ENCODE data around the gene RAD51AP2.
A peak's percentile ranks its signal among the peaks of the same experiment; 100 is the strongest.
"Not testable (repeated sequence)": the region's sequence is repeated elsewhere in the genome, so short reads cannot be mapped to it uniquely, and the experiment has no call there.

The RAD51AP2 gene

DNA sequence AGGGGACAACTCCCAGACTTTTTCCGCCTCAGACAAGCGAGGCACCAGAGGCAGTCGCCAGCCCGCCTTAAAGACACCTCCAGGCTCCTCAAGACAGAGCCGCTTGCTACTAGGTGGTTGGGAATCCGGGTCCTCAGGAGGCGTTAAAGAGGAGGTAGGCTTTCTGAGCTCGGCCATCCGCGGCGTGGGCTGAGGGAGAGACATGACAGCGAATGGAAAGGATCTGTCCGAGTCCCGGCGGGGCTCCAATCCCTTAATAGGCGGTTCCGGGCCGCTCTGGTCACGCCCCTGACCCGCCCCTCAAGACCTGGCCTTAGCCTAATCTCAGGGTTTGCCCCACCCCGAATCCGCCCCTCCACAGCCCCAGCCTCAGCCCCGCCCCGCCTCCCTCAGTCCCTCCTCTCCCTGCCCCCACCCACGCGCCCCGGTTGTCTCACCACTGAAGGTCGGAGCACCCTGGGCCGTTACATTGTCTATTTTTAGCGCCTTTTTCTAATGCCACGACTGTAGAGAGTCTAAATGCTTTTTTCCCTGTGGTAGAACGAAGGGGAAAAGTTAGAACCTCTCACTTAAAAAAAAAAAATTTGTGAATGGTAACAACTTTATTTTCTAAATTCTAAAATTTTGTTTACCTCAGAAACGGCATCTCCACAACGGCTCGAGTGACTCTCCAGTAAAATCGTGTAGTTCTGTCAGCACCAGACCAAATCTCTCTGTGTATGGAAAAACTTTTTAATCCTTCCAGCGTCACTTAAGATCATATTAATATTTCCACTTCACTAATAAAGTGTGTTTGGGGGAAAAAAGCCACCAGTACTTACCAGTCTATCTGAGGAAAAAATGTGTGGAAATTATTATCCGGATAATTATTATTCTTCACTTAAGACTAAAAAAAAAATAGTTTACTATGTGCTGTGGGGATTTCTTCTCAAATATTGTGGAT is at the start of gene RAD51AP2:
TSS of gene RAD51AP2 (minus strand) at position 229 of the 943 bp plus-strand sequence. CDS start at position 204, 25 bp downstream.
- peak; percentile 69 for DNase-seq (ENCODE audit: low spot score)

GRCh38 chr2:17565726-17566125 is 47.5 kb upstream of the RAD51AP2 start:
- not testable (repeated sequence) for DNase-seq (ENCODE audit: low spot score)

DNA sequence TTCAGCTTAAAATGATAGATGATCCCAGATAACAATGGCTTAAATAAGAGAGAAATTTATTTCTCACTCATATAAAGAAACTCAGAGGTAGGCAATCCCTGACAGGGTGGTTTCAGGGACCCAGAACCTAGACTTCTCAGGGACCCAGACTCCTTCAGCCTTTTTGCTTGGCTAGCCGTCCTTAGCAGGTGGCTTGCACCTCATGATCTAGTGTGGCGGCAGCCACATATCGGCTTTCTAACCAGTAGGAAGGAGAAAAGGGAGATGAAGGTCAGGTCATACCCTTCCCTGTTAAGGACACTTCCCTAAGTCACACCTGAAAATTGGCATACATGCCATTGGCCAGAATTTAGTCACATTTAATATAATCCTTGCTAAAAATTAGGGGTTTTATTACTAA is 40.6 kb upstream of the RAD51AP2 start:
- no peak for DNase-seq (ENCODE audit: low spot score)

DNA sequence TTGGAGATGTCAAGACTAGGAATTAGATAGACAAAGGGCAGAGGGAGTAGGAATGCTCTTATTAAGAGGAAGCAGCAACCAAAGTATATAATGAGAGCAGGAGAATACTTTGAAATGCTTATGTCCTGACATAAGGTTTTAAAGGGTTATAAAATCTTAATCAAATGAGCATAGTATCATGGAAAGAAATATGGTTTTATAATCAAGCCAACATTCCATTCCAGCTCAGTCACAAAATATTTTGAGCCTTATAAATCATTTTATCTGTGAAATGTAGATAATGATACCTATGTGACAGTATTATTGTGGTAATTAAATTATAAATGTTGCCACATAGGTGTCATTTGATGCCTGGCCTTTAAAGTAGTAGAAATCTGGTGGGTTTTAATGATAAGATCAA is 39.8 kb upstream of the RAD51AP2 start:
- DNase-seq (ENCODE audit: low spot score), result no peak

DNA sequence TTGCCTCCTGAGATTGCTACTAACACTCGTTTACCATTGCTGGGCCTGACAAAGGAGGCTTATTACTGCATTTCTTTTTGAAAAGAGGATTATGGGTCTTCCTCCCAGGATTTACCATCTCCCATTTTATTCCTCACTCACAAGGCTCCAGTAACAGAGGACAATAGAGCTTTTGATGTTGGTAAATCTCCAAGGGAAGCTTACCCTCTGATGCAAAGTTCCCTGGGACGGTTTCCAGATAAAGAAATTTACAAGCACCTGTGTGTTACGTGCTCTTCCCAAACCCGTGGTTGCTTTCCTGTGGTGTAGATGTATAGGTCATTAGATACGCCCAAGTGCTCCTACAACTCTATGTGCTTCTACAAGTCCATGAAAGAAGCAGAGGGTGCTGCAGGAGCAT is 39.4 kb upstream of the RAD51AP2 start:
- no peak for DNase-seq (ENCODE audit: low spot score)

DNA sequence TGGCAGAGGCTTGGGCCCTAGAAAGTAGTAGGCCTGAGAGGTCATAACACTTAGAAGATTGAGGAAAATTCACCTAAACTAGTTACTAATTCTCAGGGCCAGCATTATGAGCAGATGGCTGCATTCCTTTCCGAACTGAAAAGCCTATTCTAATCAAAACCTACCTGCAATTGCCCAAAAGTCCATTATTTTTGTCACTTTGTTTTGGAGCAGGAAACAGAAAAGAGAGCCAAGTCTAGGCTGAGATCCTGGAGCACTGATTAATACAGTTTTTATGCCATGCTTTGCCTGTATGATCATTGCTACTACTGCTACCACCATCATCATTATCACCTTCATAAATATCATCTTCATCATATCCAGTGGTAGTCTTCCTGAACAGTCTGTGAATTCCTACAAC is 36.9 kb upstream of the RAD51AP2 start:
- no peak for DNase-seq (ENCODE audit: low spot score)

DNA sequence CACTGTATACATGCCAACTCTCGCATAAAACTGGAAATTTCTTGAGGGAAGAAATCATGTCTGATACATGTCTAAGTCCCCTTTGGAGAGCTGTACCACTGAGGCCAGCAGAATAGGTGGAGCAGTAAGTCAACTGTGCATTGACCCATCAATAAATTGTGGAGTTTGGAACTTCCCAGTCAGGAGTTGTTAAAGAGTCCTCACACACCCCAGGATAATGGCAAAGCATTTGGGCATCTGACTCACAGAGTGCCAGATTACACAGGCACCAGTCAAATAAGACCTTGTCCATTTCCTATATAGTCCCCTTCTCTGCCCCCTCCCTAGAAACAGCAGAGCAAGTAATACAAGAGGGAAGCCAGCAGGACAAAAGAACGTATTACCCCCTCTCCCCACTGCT is 32.7 kb upstream of the RAD51AP2 start:
- no peak for DNase-seq (ENCODE audit: low spot score)

DNA sequence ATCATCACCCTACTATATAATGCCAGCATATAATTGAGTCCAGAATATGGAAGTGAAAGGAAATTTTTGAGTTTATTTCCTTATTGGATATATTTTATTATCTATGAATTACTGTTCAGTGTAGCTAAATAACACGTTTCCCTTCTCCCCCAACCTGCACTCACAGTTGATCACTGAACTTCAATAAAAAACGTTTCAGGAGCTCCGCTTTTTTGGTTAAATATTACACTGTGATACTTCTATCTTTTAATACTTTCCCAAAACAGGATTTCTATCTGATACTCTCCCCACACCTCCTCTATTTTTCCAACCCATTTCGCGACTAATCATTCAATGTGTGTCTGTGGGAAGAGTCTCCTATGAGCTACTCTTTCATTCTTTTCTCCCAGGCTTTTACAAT is 29.5 kb upstream of the RAD51AP2 start:
- DNase-seq (ENCODE audit: low spot score), result no peak

GRCh38 chr2:17547237-17547636 is 29.0 kb upstream of the RAD51AP2 start:
- DNase-seq (ENCODE audit: low spot score), result no peak

DNA sequence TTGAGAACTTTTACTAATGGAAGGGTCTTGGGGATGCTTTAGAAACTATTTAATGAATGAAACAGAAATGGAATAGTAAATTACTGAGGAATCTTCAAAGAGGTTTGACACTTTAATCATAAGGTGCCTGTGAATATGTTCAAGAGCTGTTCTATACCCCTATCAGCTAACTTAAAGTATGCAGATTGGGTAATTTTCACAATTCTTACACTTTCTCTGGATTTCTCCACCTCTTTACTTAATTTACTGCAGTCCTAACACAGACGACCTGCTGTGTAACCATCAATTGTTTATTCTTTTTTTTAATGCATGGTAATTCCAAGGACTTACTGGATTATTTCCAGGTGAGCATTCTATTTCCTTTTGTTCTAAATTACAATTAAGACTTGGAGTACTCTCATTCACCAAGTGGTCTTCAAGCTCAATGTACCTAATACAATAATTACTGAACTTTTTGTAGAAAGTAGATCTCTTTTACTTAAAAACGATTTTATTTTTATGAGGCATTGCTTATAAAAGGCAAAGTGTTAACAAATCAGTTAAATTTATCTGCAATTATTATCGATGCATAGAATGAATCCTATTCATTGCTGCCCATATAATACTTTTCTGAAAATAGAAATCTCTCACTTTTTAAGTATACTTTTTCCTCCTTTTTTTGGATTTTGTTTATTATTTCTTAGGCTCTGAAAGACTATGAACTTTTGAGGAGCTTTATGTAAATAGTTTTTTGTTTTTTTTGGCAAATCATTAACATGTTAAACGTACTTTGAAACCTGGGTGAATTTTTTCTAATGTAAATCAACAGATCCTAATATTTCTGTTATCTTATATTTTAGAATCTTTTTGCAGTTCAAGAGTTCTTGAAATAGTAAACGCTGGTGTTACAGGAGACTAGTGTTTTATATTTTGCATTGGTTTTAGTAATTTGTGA is 27.7 kb upstream of the RAD51AP2 start:
- no peak for DNase-seq (ENCODE audit: low spot score)

- DNase-seq (ENCODE audit: low spot score), result no peak
These were observed 26.0 kb upstream of the RAD51AP2 start for GRCh38 chr2:17544256-17544655.

DNA sequence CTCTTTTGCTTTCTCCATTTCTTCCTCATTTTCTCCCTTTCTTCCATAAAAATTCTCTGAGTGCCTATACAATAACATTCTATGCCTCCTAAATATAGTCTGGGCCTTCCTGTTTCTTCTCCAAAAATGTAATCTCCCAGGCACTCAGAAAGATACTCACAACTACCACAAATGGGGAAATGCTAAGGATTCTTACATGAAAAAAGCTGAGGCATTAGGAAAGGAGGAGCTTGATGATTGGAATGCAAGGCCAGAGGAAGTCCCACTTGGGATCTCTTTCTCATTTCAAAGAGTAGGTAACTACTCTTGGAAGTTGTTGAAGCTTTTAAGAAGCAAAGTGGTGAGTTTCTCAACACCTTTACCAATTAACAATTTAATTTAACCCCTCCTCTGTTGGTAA is 25.6 kb upstream of the RAD51AP2 start:
- DNase-seq (ENCODE audit: low spot score), result no peak

DNA sequence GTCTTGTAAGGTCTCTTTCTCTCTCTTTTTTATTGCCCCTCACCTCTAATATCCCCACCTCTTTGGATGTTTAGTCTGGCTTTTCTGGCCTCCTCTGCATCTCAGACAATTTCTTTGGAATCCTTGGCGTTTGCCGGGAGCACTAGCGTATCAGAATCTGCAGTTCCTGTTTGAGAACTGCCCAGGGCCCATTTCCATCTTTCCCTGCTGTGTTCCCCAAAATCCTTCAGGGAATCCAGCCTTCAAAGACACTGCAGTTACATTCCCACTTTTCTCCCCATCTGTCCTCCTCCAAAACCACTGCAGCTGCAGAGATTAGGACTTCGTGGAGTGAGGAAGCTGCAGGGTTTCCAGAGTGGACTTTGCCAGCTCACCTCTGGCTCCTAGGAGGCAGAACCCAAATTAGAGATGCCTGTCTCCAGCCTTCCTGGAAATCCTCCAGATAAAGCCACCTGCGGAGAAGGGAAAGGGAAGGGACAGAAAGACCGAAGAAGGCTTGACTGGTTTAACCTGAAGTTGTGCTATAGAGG is 25.0 kb upstream of the RAD51AP2 start:
- no peak for DNase-seq (ENCODE audit: low spot score)

DNA sequence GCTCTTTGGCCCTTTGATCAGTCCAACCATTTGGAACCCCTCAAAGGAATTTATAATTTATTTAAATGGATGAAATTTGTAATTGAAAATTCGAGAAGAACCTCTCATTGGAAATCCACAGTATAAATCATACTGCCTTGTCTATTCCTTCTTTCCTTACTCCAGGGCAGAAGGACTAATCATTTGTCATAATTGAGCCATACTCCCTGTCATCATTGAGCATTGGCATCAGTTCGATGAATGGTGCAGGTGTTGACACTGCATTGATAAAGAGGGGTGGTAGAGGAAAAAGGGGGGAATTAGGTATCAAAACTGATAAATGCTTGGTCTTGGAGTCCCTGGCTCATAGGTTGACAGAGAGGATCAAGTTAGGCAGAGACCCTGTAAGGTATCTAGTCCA is 24.2 kb upstream of the RAD51AP2 start:
- DNase-seq (ENCODE audit: low spot score), result no peak

GRCh38 chr2:17541531-17541950 is 23.3 kb upstream of the RAD51AP2 start:
- no peak for DNase-seq (ENCODE audit: low spot score)

GRCh38 chr2:17540813-17541530 is 22.7 kb upstream of the RAD51AP2 start:
- DNase-seq (ENCODE audit: low spot score), result no peak

DNA sequence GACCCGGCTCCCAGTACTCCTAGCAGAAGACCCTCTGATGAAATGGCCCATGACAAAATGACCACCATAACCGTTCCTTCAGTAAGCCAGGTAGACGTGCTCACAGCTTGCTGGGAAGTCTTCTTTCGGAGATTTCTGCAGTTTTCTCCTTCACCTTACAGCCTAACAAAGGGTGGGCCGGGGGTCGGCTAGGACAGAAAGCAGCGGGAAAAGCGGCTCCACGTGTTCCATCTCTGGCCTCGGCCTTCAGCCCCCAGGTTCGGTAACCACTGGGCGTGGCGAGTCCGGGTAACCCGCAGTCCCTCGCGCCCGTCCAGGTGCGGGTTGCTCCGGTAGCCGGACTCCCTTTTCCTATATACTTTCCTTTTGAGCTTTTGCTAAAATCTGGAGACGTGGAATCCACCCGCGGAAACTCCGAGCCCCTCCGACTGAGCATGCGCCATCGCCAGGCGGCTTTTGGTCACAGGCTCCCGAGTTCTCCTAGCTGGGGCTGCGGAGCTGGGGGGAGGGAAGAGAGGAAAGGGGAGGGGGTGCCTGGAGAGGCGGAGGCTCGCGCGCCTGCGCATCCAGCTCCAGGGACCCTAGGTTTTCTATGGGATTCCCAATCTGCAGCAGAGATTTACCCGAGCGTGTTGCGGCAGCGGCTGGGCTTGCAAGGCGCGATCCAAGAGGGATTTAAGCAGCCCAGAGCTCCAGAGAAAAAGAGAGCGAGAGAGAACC is 22.0 kb upstream of the RAD51AP2 start, which contains the start of gene VSNL1:
TSS of gene VSNL1 (plus strand) at position 604 of the 720 bp plus-strand sequence. CDS start 51,379 bp downstream, outside the sequence.
- peak; percentile 33 for DNase-seq (ENCODE audit: low spot score)

- no peak for DNase-seq (ENCODE audit: low spot score)
These were observed 21.4 kb upstream of the RAD51AP2 start for GRCh38 chr2:17539611-17540092.

GRCh38 chr2:17538844-17539554 is 20.8 kb upstream of the RAD51AP2 start:
- DNase-seq (ENCODE audit: low spot score), result peak; percentile 27
